Motor neuron (in vitro differentiated cells): ENCODE results near the gene SIX6. TPM values are rescaled to one million over a fixed set of nuclear protein-coding genes. Genes with fewer than 3 reads are reported as not detected.
A peak's percentile ranks its signal among the peaks of the same experiment; 100 is the strongest.

Experiments
- ATAC-seq, 8 experiments: fragments of 200-7000 bp; cut with Tn5 transposase; replicated peaks in 6 of 8; 2 replicates each; pipeline ENCODE4 v1.8.0; 2021; ENCODE audit warnings: mild to moderate bottlenecking in 8 of 8, moderate library complexity in 8 of 8
- H3K27ac ChIP-seq, 2 donors: fragments of 250-450 bp; sonication (Bioruptor Pico); 2 replicates each; pipeline ENCODE4 v1.9.0; 2021; ENCODE audit warnings: antibody characterized with exemption in 2 of 2, mild to moderate bottlenecking in 2 of 2, moderate library complexity in 1 of 2
- H3K4me1 ChIP-seq, 2 donors: fragments of 250-450 bp; sonication (Bioruptor Pico); replicated peaks in 1 of 2; 2 replicates each; pipeline ENCODE4 v1.6.1; 2021; ENCODE audit warnings: antibody characterized with exemption in 2 of 2, mild to moderate bottlenecking in 2 of 2, moderate library complexity in 1 of 2
- H3K4me3 ChIP-seq, 5 donors: fragments of 250-450 bp; sonication (Bioruptor Pico); 2 replicates each; pipeline ENCODE4 v1.9.0; 2021; ENCODE audit warnings: antibody characterized with exemption in 5 of 5, mild to moderate bottlenecking in 5 of 5, moderate library complexity in 4 of 5
- WGBS, 10 experiments: fragments of 450-650 bp; shearing (Covaris generic); methylation state at CpG; one replicate each; pipeline ENCODE4 v1.0.0; 2022; 5-methylcytosine and 5-hydroxymethylcytosine counted together
- in situ Hi-C, 9 experiments: fragments of 400-800 bp; cut with MboI; loops; one replicate each; pipeline ENCODE4 v1.15.0; 2021; ENCODE audit warnings: low sequenced_read_pairs in 9 of 9, low pct_unique_long_range_greater_than_20kb in 2 of 9; ENCODE audit not compliant: unreplicated experiment in 9 of 9
- total RNA-seq, 8 experiments: library from RNA; unstranded; fragments of 300-600 nt; gene quantifications; 2 replicates each; pipeline versions ENCODE4 v1.2.3 to v1.2.4, GENCODE V29; 2022

SIX6 gene
- total RNA-seq, 8 experiments from 2014 or later: 0.05 to 0.45 (median 0.14) TPM; not detected in 4

- ATAC-seq: no peak
- in situ Hi-C loops: no loop called here
- no peak overlapping the region for H3K4me3 ChIP-seq
- H3K27ac ChIP-seq: no peak overlapping the region
- 5 to 23% (median 6%) methylated on average over 3 to 31 of the region's 48 CpGs; no CpG with 5 or more reads in 2 of the 10 experiments for WGBS, 10 experiments
- peaks cover 0 to 15% of the 10 kb centered on the region in 2 donors for H3K4me1 ChIP-seq
Measured at GRCh38 chr14:60506985-60507829, 1.7 kb upstream of the SIX6 start.

- 0 to 40% (median 6%) methylated on average over 1 to 5 of the region's 5 CpGs; no CpG with 5 or more reads in 2 of the 10 experiments for WGBS, 10 experiments
- Histone ChIP-seq H3K27ac (no peak overlapping the region), H3K4me3 (no peak overlapping the region), H3K4me1 (peaks cover 0 to 15% of the 10 kb centered on the region in 2 donors)
- in situ Hi-C loops: no loop called here
- no peak for ATAC-seq
Measured at GRCh38 chr14:60508363-60508706, 611 bp upstream of the SIX6 start.

GRCh38 chr14:60509438-60510253 lies 700 bp downstream of the SIX6 start:
- peak in 4 of 8 experiments; percentile 12 to 23 (median 17) for ATAC-seq
- no peak overlapping the region for H3K27ac ChIP-seq
- in situ Hi-C loops: no loop called here
- peaks cover 0 to 15% of the 10 kb centered on the region in 2 donors for H3K4me1 ChIP-seq
- whole genome bisulfite sequencing, 10 experiments: 0 to 3% (median 1%) methylated on average over 3 to 22 of the region's 58 CpGs; no CpG with 5 or more reads in 3 of the 10 experiments
- H3K4me3 ChIP-seq: peak overlapping the region in 1 of 5 donors; percentile 14

GRCh38 chr14:60510254-60510950 lies 1.5 kb downstream of the SIX6 start:
- Histone ChIP-seq H3K4me1 (peaks cover 0 to 15% of the 10 kb centered on the region in 2 donors), H3K4me3 (no peak overlapping the region), H3K27ac (no peak overlapping the region)
- in situ Hi-C loops: no loop called here
- whole genome bisulfite sequencing, 10 experiments: 0 to 5% (median 1%) methylated on average over 1 to 20 of the region's 35 CpGs; no CpG with 5 or more reads in 3 of the 10 experiments
- ATAC-seq: no peak

- no peak overlapping the region for H3K27ac ChIP-seq
- ATAC-seq: no peak
- in situ Hi-C loops: no loop called here
- WGBS, 10 experiments: 0 to 16% (median 8%) methylated on average over 2 to 20 of the region's 49 CpGs; no CpG with 5 or more reads in 3 of the 10 experiments
- peaks cover 0 to 15% of the 10 kb centered on the region in 2 donors for H3K4me1 ChIP-seq
- no peak overlapping the region for H3K4me3 ChIP-seq
Measured at GRCh38 chr14:60510951-60511599, 2.1 kb downstream of the SIX6 start.

GRCh38 chr14:60512126-60512525 lies 3.2 kb downstream of the SIX6 start:
- no peak overlapping the region for H3K27ac ChIP-seq

GRCh38 chr14:60512973-60513571 lies 4.1 kb downstream of the SIX6 start:
- Histone ChIP-seq H3K27ac (no peak overlapping the region), H3K4me1 (peaks cover 0 to 8% of the 10 kb centered on the region in 2 donors), H3K4me3 (no peak overlapping the region)
- in situ Hi-C loops: no loop called here
- WGBS, 10 experiments: 0 to 19% (median 0%) methylated on average over 1 to 6 of the region's 7 CpGs; no CpG with 5 or more reads in 2 of the 10 experiments
- no peak for ATAC-seq

More at GRCh38 chr14:60512126-60512525, 3.2 kb downstream of the SIX6 start:
- Histone ChIP-seq H3K4me1 (peaks cover 0 to 11% of the 10 kb centered on the region in 2 donors), H3K4me3 (no peak overlapping the region)
- no peak for ATAC-seq
- 0 to 24% (median 20%) methylated on average over 1 to 2 of the region's 2 CpGs; no CpG with 5 or more reads in 5 of the 10 experiments for WGBS, 10 experiments
- in situ Hi-C loops: no loop called here

GRCh38 chr14:60514378-60514740 lies 5.4 kb downstream of the SIX6 start:
- 0 to 20% (median 2%) methylated on average over 1 to 8 of the region's 10 CpGs; no CpG with 5 or more reads in 3 of the 10 experiments for WGBS, 10 experiments
- in situ Hi-C loops: no loop called here
- Histone ChIP-seq H3K4me1 (peaks cover 0 to under 1% of the 10 kb centered on the region in 2 donors), H3K27ac (no peak overlapping the region), H3K4me3 (peak overlapping the region; percentile 25 to 49 (median 29))
- ATAC-seq: peak in 4 of 8 experiments; percentile 8 to 21 (median 16)

- 0% methylated on average over 1 of the region's 79 CpGs; no CpG with 5 or more reads in 8 of the 10 experiments for WGBS, 10 experiments
- Histone ChIP-seq H3K4me3 (peak overlapping the region; percentile 25 to 49 (median 29)), H3K4me1 (no peaks in the 10 kb centered on the region), H3K27ac (no peak overlapping the region)
- in situ Hi-C loops: no loop called here
- peak; percentile 55 to 95 (median 88) for ATAC-seq
Measured at GRCh38 chr14:60514741-60515491, 6.0 kb downstream of the SIX6 start.

- 20 to 46% (median 30%) methylated on average over 1 to 19 of the region's 66 CpGs; no CpG with 5 or more reads in 4 of the 10 experiments for WGBS, 10 experiments
- in situ Hi-C loops: no loop called here
- Histone ChIP-seq H3K27ac (no peak overlapping the region), H3K4me3 (peak overlapping the region in 4 of 5 donors; percentile 27 to 49 (median 34)), H3K4me1 (no peaks in the 10 kb centered on the region)
- ATAC-seq: peak in 3 of 8 experiments; percentile 14 to 23 (median 14)
Measured at GRCh38 chr14:60515511-60516289, 6.8 kb downstream of the SIX6 start.

- 5 to 67% (median 44%) methylated on average over 1 to 3 of the region's 3 CpGs; no CpG with 5 or more reads in 1 of the 10 experiments for WGBS, 10 experiments
- no peak overlapping the region for H3K4me3 ChIP-seq
- no peaks in the 10 kb centered on the region for H3K4me1 ChIP-seq
- ATAC-seq: no peak
- H3K27ac ChIP-seq: no peak overlapping the region
- in situ Hi-C loops: no loop called here
Measured at GRCh38 chr14:60532442-60532841, 23.5 kb downstream of the SIX6 start.
